H9 (cell line): Measurements from ENCODE around the gene ARHGAP9. TPM values are rescaled to one million over a fixed set of nuclear protein-coding genes. Genes with fewer than 3 reads are reported as not detected.

Source experiments
- DNase-seq: peaks from one replicate; pipeline ENCODE4 v3.0.0-alpha.2; 2017
- H2AFZ ChIP-seq: one replicate; pipeline ENCODE4 v1.6.1; 2013; ENCODE audit warnings: mild to moderate bottlenecking, low read length, control low read depth, moderate library complexity
- H2AK5ac ChIP-seq: 2 replicates; pipeline ENCODE4 v1.6.1; 2013; ENCODE audit warnings: low read length, control low read depth, mixed read lengths; ENCODE audit not compliant: insufficient read length
- H2BK120ac ChIP-seq: one replicate; pipeline ENCODE4 v1.6.1; 2013; ENCODE audit warnings: low read depth, mild to moderate bottlenecking, low read length, control low read depth, inconsistent platforms; ENCODE audit not compliant: poor library complexity, severe bottlenecking
- H2BK12ac ChIP-seq: 2 replicates; pipeline ENCODE4 v1.6.1; 2013; ENCODE audit warnings: low read length, control low read depth, mixed read lengths, low read depth; ENCODE audit not compliant: insufficient read length
- H2BK15ac ChIP-seq: 2 replicates; pipeline ENCODE4 v1.6.1; 2013; ENCODE audit warnings: low read depth, low read length, control low read depth
- H2BK20ac ChIP-seq: one replicate; pipeline ENCODE4 v1.6.1; 2013; ENCODE audit warnings: low read depth, mild to moderate bottlenecking, low read length, control low read depth, inconsistent platforms; ENCODE audit not compliant: poor library complexity, severe bottlenecking
- H2BK5ac ChIP-seq: 2 replicates; pipeline ENCODE4 v1.6.1; 2013; ENCODE audit warnings: low read length, control low read depth, mixed read lengths; ENCODE audit not compliant: insufficient read length
- H3K14ac ChIP-seq: 2 replicates; pipeline ENCODE4 v1.6.1; 2013; ENCODE audit warnings: low read length, control low read depth; ENCODE audit not compliant: insufficient read depth
- H3K18ac ChIP-seq: 2 replicates; pipeline ENCODE4 v1.6.1; 2013; ENCODE audit warnings: low read depth, mild to moderate bottlenecking, mixed read lengths, low read length, control low read depth; ENCODE audit not compliant: insufficient read length
- H3K23ac ChIP-seq: 2 replicates; pipeline ENCODE4 v1.6.1; 2013; ENCODE audit warnings: low read length, control low read depth, mixed read lengths, low read depth; ENCODE audit not compliant: insufficient read length
- H3K23me2 ChIP-seq: 2 replicates; pipeline ENCODE4 v1.6.1; 2013; ENCODE audit warnings: low read depth, mild to moderate bottlenecking, mixed read lengths, low read length, control low read depth; ENCODE audit not compliant: insufficient read length, poor library complexity, severe bottlenecking
- H3K27ac ChIP-seq: 2 replicates; pipeline ENCODE4 v1.5.1; 2013; ENCODE audit warnings: low read length, control low read depth, mixed read lengths, low read depth; ENCODE audit not compliant: insufficient read length
- H3K27me3 ChIP-seq: 2 replicates; pipeline ENCODE4 v1.6.1; 2013; ENCODE audit warnings: low read length, control low read depth, inconsistent platforms; ENCODE audit not compliant: insufficient read depth
- H3K4ac ChIP-seq: 2 replicates; pipeline ENCODE4 v1.6.1; 2013; ENCODE audit warnings: low read depth, mild to moderate bottlenecking, control low read depth, inconsistent platforms, low read length, moderate library complexity
- H3K4me1 ChIP-seq: 2 replicates; pipeline ENCODE4 v1.6.1; 2013; ENCODE audit warnings: low read length, control low read depth, inconsistent platforms; ENCODE audit not compliant: insufficient read depth
- H3K4me2 ChIP-seq: 2 replicates; pipeline ENCODE4 v1.6.1; 2013; ENCODE audit warnings: low read length, control low read depth, mixed read lengths; ENCODE audit not compliant: insufficient read length, insufficient read depth
- H3K56ac ChIP-seq: 2 replicates; pipeline ENCODE4 v1.6.1; 2013; ENCODE audit warnings: low read depth, mild to moderate bottlenecking, mixed read lengths, low read length, control low read depth; ENCODE audit not compliant: insufficient read length
- H3K79me1 ChIP-seq: 2 replicates; pipeline ENCODE4 v1.6.1; 2013; ENCODE audit warnings: low read depth, mild to moderate bottlenecking, moderate library complexity, low read length, control low read depth, inconsistent platforms; ENCODE audit not compliant: insufficient read depth, poor library complexity, severe bottlenecking
- H3K79me2 ChIP-seq: 2 replicates; pipeline ENCODE4 v1.6.1; 2013; ENCODE audit warnings: low read length, control low read depth, inconsistent platforms; ENCODE audit not compliant: insufficient read depth
- H3K9ac ChIP-seq: 2 replicates; pipeline ENCODE4 v1.6.1; 2013; ENCODE audit warnings: low read length, control low read depth, mixed read lengths; ENCODE audit not compliant: insufficient read length; ENCODE audit errors: extremely low read depth
- H3K9me3 ChIP-seq: one replicate; pipeline ENCODE4 v1.6.1; 2013; ENCODE audit warnings: low read depth, low read length, inconsistent platforms; ENCODE audit not compliant: control insufficient read depth
- H3T11ph ChIP-seq: one replicate; pipeline ENCODE4 v1.6.1; 2013; ENCODE audit warnings: mild to moderate bottlenecking, low read length, control low read depth, inconsistent platforms
- H4K20me1 ChIP-seq: one replicate; pipeline ENCODE4 v1.6.1; 2013; ENCODE audit not compliant: control insufficient read depth, insufficient read length, insufficient read depth
- H4K5ac ChIP-seq: 2 replicates; pipeline ENCODE4 v1.6.1; 2013; ENCODE audit warnings: low read depth, mild to moderate bottlenecking, mixed read lengths, low read length, control low read depth; ENCODE audit not compliant: insufficient read length
- H4K8ac ChIP-seq: replicated peaks from 2 replicates; pipeline ENCODE4 v1.6.1; 2013; ENCODE audit warnings: low read length, control low read depth, mixed read lengths, low read depth; ENCODE audit not compliant: insufficient read length
- H4K91ac ChIP-seq: 2 replicates; pipeline ENCODE4 v1.6.1; 2013; ENCODE audit warnings: low read depth, mild to moderate bottlenecking, moderate library complexity, mixed read lengths, low read length, control low read depth; ENCODE audit not compliant: insufficient read length
- H3K27ac Mint-ChIP-seq, 3 experiments: 2 replicates in 2 of 3; 3 replicates in 1 of 3; pipeline ENCODE4 v1.8.0; 2020 to 2021; ENCODE audit warnings: mixed read lengths in 3 of 3, mild to moderate bottlenecking in 1 of 3, moderate library complexity in 1 of 3
- H3K27me3 Mint-ChIP-seq: 2 replicates; pipeline ENCODE4 v1.8.0; 2021; ENCODE audit warnings: low read depth, mild to moderate bottlenecking, moderate library complexity, mixed read lengths
- H3K36me3 Mint-ChIP-seq, 3 experiments: 2 replicates in 2 of 3; 3 replicates in 1 of 3; pipeline ENCODE4 v1.8.0; 2020 to 2021; ENCODE audit warnings: low read depth in 3 of 3, mixed read lengths in 3 of 3; ENCODE audit not compliant: insufficient read depth in 1 of 3
- H3K4me1 Mint-ChIP-seq, 2 experiments: 2 replicates each; pipeline ENCODE4 v1.8.0; 2020; ENCODE audit warnings: mixed read lengths in 2 of 2
- H3K4me3 Mint-ChIP-seq, 2 experiments: 2 replicates in 1 of 2; 3 replicates in 1 of 2; pipeline ENCODE4 v1.8.0; 2020 to 2021; ENCODE audit warnings: mild to moderate bottlenecking in 2 of 2, mixed read lengths in 2 of 2, moderate library complexity in 1 of 2
- H3K9me3 Mint-ChIP-seq, 2 experiments: 2 replicates in 1 of 2; 3 replicates in 1 of 2; pipeline ENCODE4 v1.8.0; 2020; ENCODE audit warnings: mild to moderate bottlenecking in 2 of 2, mixed read lengths in 2 of 2, moderate library complexity in 1 of 2
- WGBS: extraction: QIAGEN DNeasy Blood & Tissue Kit; methylation state at CpG from one replicate; pipeline ENCODE4 v1.1.7; 2013; ENCODE audit warnings: missing lambda C conversion rate, low lambda C conversion rate, mixed read lengths; ENCODE audit not compliant: insufficient read length; ENCODE audit errors: extremely low coverage; 5-methylcytosine and 5-hydroxymethylcytosine counted together
- total RNA-seq: library from RNA; stranded (reverse); gene quantifications from 2 replicates; pipeline ENCODE4 v1.2.1, GENCODE V29; 2021
- TF ChIP-seq, protein P1 (sequence below): fragments of 200-600 bp; sonication (generic); conservative IDR thresholded peaks from 3 replicates; pipeline ENCODE4 v1.8.0; 2021; ENCODE audit warnings: antibody characterized with exemption, mild to moderate bottlenecking

ARHGAP9 gene
- total RNA-seq, 1 experiment from 2014 or later: 3.7 TPM

DNA sequence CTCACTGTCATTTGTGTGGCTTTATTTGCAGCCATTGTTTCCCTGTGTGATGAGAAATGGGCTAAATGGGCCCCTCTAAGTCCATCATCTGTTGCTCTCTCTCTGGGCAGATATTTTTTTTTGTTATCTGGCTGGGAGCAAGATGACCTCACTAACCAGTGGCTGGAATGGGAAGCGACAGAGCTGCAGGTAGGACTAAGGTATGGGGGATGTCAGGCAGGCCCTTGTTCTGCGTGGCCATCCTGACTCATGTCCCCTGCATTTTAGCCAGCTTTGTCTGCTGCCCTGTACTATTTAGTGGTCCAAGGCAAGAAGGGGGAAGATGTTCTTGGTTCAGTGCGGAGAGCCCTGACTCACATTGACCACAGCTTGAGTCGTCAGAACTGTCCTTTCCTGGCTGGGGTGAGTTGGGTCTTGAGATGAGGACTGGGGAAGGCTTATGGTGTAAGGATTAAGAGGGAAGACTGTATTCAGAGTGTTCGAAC lies 9.5 kb upstream of the ARHGAP9 start:
- Histone ChIP-seq H2AFZ (no peak overlapping the region), H2AK5ac (no peak overlapping the region), H3K56ac (no peak overlapping the region), H3K14ac (no peak overlapping the region), H3T11ph (no peak overlapping the region), H3K79me1 (no peaks in the 10 kb centered on the region), H4K8ac (no peak overlapping the region), H3K4ac (no peak overlapping the region), H3K23me2 (peaks cover 5% of the 10 kb centered on the region), H4K20me1 (no peaks in the 10 kb centered on the region), H4K5ac (no peak overlapping the region), H3K27me3 (no peaks in the 10 kb centered on the region), H4K91ac (no peak overlapping the region), H3K18ac (no peak overlapping the region), H2BK120ac (no peak overlapping the region), H3K9ac (peak overlapping the region; percentile 85), H3K9me3 (no peaks in the 10 kb centered on the region), H2BK5ac (no peak overlapping the region), H3K27ac (no peak overlapping the region), H2BK15ac (no peak overlapping the region), H3K23ac (no peak overlapping the region), H3K79me2 (peaks cover 8% of the 10 kb centered on the region; the same call in 1 of the 2 replicates), H3K4me1 (peaks cover 2% of the 10 kb centered on the region; the same call in 1 of the 2 replicates), H3K4me2 (peak overlapping the region; percentile 90), H2BK12ac (no peak overlapping the region), H2BK20ac (no peak overlapping the region)
- Mint-ChIP-seq H3K4me3 (peak overlapping the region; percentile 96 to 97), H3K4me1 (peaks cover 7 to 8% of the 10 kb centered on the region in 2 experiments), H3K36me3 (peaks cover 48 to 56% (median 52%) of the 10 kb centered on the region in 3 experiments), H3K27me3 (no peaks in the 10 kb centered on the region), H3K27ac (peak overlapping the region; percentile 95 to 99 (median 97); a peak in 5 of 7 replicates), H3K9me3 (peaks cover 3 to 6% of the 10 kb centered on the region in 2 experiments; a peak in 3 of 5 replicates)
- no CpG with 5 or more reads among the region's 5 CpGs for WGBS
- DNase-seq: no peak
- TF ChIP-seq, protein P1, sequence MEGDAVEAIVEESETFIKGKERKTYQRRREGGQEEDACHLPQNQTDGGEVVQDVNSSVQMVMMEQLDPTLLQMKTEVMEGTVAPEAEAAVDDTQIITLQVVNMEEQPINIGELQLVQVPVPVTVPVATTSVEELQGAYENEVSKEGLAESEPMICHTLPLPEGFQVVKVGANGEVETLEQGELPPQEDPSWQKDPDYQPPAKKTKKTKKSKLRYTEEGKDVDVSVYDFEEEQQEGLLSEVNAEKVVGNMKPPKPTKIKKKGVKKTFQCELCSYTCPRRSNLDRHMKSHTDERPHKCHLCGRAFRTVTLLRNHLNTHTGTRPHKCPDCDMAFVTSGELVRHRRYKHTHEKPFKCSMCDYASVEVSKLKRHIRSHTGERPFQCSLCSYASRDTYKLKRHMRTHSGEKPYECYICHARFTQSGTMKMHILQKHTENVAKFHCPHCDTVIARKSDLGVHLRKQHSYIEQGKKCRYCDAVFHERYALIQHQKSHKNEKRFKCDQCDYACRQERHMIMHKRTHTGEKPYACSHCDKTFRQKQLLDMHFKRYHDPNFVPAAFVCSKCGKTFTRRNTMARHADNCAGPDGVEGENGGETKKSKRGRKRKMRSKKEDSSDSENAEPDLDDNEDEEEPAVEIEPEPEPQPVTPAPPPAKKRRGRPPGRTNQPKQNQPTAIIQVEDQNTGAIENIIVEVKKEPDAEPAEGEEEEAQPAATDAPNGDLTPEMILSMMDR: no peak
